Body of pancreas (tissue), 4 donors: ENCODE results near the gene CEP170. TPM values are rescaled to one million over a fixed set of nuclear protein-coding genes. Genes with fewer than 3 reads are reported as not detected.

Experiments
- ATAC-seq: fragments of 150-250 bp; one replicate; pipeline ENCODE4 v1.9.1; 2016
- DNase-seq, 4 donors: peaks; one replicate each; pipeline ENCODE4 v3.0.0-alpha.2; 2019
- H3K27ac ChIP-seq, 4 donors: fragments of 200-600 bp; sonication (generic); 1 replicate in 3 of 4; 2 replicates in 1 of 4; pipeline versions ENCODE4 v1.5.1 to v1.6.1; 2016 to 2019; ENCODE audit warnings: mild to moderate bottlenecking in 1 of 4, mixed read lengths in 1 of 4, moderate library complexity in 1 of 4
- H3K27me3 ChIP-seq, 2 donors: fragments of 200-600 bp; sonication (generic); one replicate each; pipeline ENCODE4 v1.6.0; 2016; ENCODE audit warnings: mild to moderate bottlenecking in 1 of 2
- H3K36me3 ChIP-seq, 2 donors: fragments of 200-600 bp; sonication (generic); replicated peaks in 1 of 2; 2 replicates each; pipeline ENCODE4 v1.5.1; 2016; ENCODE audit warnings: low read depth in 2 of 2; ENCODE audit not compliant: insufficient read depth in 1 of 2
- H3K4me1 ChIP-seq: fragments of 200-600 bp; sonication (generic); one replicate; pipeline ENCODE4 v1.6.0; 2016
- H3K4me3 ChIP-seq, 2 donors: fragments of 200-600 bp; sonication (generic); 1 replicate in 1 of 2; 2 replicates in 1 of 2; pipeline ENCODE4 v1.5.1; 2016 to 2019
- H3K9me3 ChIP-seq, 3 donors: fragments of 200-600 bp; sonication (generic); 1 replicate in 2 of 3; 2 replicates in 1 of 3; pipeline ENCODE4 v1.5.1; 2016
- POLR2A ChIP-seq, 3 donors: fragments of 450-650 bp; IDR thresholded peaks; one replicate each; pipeline ENCODE4 v1.6.1; 2016; ENCODE audit warnings: antibody characterized with exemption in 3 of 3, mild to moderate bottlenecking in 2 of 3
- WGBS, 2 donors: methylation state at CpG; one replicate each; pipeline ENCODE4 v1.1.5; 2017; 5-methylcytosine and 5-hydroxymethylcytosine counted together
- intact Hi-C: fragments of 100-400 bp; cut with DNase I; formaldehyde crosslinking; loops from one replicate; pipeline ENCODE4 v1.15.1; 2023
- total RNA-seq, 2 donors: library from RNA; depleted of rRNA; stranded (reverse); fragments of >200 nt; gene quantifications; one replicate each; pipeline ENCODE4 v1.1.0, GENCODE V29; 2016
- TF ChIP-seq, protein P1 (sequence below), 7 experiments: fragments of 450-650 bp in 4 of 7; fragments of 200-600 bp in 3 of 7; sonication (generic) in 3 of 7; IDR thresholded peaks; one replicate each; pipeline ENCODE4 v1.5.1; 2016 to 2019; ENCODE audit warnings: antibody characterized with exemption in 7 of 7

CEP170 gene
- total RNA-seq, 2 donors from 2014 or later = 17.5 to 22.3 TPM

DNA sequence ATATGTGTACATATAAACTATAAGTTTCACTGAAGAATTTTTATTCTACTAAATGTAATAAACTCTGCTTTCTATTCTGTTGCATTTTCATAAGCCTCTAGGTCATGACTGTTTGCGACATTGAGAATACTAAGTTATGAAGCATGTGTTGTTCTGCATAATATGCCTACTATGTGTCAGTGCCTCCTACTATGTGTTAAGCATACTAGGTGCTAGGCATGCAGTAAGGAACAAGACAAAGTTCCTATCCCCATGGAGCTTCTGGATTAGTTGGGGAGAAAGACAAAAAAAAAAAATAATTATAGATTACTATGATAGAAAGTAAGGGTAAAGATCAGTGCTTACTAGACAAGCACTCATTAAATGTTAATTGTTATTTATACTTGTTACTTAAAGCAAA lies 2.1 kb upstream of the CEP170 start:
- Histone ChIP-seq H3K4me3 (no peak overlapping the region), H3K27ac (no peak overlapping the region), H3K9me3 (no peaks in the 10 kb centered on the region), H3K27me3 (no peaks in the 10 kb centered on the region), H3K36me3 (no peaks in the 10 kb centered on the region), H3K4me1 (peaks cover 29% of the 10 kb centered on the region)
- no peak for TF ChIP-seq POLR2A (IDR thresholded peaks at IDR 0.05)
- TF ChIP-seq, protein P1, sequence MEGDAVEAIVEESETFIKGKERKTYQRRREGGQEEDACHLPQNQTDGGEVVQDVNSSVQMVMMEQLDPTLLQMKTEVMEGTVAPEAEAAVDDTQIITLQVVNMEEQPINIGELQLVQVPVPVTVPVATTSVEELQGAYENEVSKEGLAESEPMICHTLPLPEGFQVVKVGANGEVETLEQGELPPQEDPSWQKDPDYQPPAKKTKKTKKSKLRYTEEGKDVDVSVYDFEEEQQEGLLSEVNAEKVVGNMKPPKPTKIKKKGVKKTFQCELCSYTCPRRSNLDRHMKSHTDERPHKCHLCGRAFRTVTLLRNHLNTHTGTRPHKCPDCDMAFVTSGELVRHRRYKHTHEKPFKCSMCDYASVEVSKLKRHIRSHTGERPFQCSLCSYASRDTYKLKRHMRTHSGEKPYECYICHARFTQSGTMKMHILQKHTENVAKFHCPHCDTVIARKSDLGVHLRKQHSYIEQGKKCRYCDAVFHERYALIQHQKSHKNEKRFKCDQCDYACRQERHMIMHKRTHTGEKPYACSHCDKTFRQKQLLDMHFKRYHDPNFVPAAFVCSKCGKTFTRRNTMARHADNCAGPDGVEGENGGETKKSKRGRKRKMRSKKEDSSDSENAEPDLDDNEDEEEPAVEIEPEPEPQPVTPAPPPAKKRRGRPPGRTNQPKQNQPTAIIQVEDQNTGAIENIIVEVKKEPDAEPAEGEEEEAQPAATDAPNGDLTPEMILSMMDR (IDR thresholded peaks at IDR 0.05) = no peak
- 58 to 79% methylated on average over 1 of the region's 1 CpG for WGBS, 2 donors
- ATAC-seq (no peak), DNase-seq (no peak)
- intact Hi-C loops = no loop called here

DNA sequence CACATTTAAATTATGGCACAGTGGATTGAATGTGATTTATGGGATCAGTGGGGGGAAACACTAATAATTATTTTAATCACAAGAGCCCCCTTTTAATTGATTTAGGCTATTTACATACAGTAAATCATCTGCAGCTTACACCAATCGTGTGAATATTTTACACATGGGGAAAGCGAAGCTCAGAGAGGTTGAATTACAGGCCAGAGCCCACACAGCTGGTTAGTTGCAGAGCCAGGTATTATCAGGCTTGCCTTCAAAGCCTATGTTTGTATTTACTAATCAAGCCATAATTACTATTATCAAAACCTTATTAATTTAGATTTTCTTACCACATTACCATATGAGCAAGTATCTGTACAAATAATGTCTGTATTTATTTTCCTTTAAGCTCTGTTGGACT lies 1.5 kb upstream of the CEP170 start:
- ATAC-seq (no peak), DNase-seq (no peak)
- Histone ChIP-seq H3K4me3 (peak overlapping the region; percentile 19 to 95), H3K4me1 (peaks cover 29% of the 10 kb centered on the region), H3K27ac (peak overlapping the region; percentile 75 to 90 (median 82)), H3K36me3 (no peaks in the 10 kb centered on the region), H3K9me3 (no peaks in the 10 kb centered on the region), H3K27me3 (no peaks in the 10 kb centered on the region)
- 16 to 18% methylated on average over 2 of the region's 2 CpGs for WGBS, 2 donors
- intact Hi-C loops = no loop called here
- TF ChIP-seq, protein P1 (IDR thresholded peaks at IDR 0.05) = no peak
- TF ChIP-seq POLR2A (IDR thresholded peaks at IDR 0.05) = no peak

DNA sequence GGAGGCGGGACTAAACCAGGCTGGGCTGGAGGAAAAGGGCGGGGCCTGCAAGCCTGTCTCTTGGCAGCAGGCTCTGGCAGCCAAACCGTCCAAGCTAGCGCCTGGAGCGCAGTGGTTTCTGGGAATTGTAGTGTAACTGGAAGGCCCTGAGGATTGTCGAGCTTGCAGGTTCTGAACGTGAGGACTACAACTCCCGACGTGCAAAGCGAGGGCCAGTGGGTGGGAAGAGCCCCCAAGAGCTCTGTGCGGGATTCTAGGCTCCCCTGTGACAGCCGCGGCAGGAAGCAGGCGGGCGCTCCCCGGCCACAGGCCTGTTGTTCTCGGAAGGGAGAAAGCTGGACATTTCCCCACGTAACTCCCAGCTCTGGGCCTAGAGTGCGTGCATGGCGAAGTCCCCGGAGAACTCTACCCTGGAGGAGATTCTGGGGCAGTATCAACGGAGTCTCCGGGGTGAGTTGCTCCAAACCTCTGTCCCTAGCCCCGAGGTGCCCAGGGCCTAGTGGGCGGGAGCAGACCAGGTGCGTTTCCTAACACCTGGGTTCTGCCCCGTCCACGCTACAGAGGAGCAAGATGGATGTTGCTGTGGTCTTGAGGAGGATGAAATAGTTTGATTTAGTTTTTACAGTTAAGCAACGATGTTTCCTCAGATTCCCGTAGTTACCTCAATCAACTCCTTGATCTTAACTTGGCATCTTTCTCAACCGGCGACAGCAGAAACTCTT lies 871 bp upstream of the CEP170 start, which contains the start of gene SDCCAG8:
Gene SDCCAG8 (plus strand): TSS at position 251 of the 722 bp plus-strand sequence. CDS start 133 bp downstream, at position 384.
- ATAC-seq = peak; percentile 93
- Histone ChIP-seq H3K36me3 (no peaks in the 10 kb centered on the region), H3K27me3 (no peaks in the 10 kb centered on the region), H3K4me3 (peak within 1 kb of the TSS; percentile 90 to 95), H3K4me1 (peaks cover 29% of the 10 kb centered on the region), H3K27ac (peak within 1 kb of the TSS; percentile 75 to 90 (median 86)), H3K9me3 (no peaks in the 10 kb centered on the region)
- intact Hi-C loops = no loop called here
- TF ChIP-seq, protein P1 (IDR thresholded peaks at IDR 0.05) = peak in 1 of 7 experiments; percentile 2
- peak; percentile 71 to 95 (median 95) for TF ChIP-seq POLR2A (IDR thresholded peaks at IDR 0.05)
- peak; percentile 97 to 99 (median 98) for DNase-seq
- WGBS, 2 donors = 0% methylated on average over 12 to 32 of the region's 32 CpGs

DNA sequence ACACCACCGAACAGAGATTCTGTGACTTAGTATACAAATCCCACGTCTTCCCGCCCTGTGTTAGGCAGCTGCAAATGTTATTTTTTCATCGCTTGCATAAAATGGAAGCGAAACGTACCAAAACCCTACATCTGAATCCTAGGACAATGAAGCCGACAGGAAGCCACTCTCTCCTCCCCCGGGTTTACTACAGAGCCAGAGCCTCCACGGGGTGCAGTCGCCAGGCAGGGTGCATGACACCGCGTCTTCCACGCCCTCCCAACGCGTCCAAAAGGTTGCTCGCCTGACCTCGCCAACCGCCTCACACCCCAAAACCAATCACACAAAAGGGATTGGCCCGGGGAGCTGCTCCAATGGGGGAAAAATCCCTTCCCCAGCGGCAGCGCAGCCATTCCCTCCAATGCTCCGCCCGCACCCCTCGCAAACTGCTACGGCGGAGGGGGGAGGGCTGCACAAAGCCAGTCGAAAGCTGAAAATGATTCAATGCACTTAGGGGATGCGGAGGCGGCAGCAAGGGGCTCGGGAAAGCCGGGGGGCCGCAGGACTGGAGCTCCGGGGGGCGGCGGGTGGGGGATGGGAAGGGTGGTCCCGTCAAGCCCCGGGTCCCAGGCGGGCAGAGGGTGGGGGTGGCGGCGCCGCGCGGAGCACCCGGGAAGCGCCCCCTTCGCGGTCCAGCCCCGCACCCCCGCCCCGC lies 701 bp downstream of the CEP170 start:
- H3K9me3 ChIP-seq = no peaks in the 10 kb centered on the region
- ATAC-seq (no peak), DNase-seq (peak; percentile 35 to 62 (median 44))
- intact Hi-C loops = no loop called here
- H3K36me3 ChIP-seq = no peaks in the 10 kb centered on the region
- TF ChIP-seq POLR2A (IDR thresholded peaks at IDR 0.05) = no peak
- WGBS, 2 donors = 0 to 1% methylated on average over 9 to 32 of the region's 50 CpGs
- peaks cover 23% of the 10 kb centered on the region for H3K4me1 ChIP-seq
- peak overlapping the region; percentile 90 to 95 for H3K4me3 ChIP-seq
- H3K27ac ChIP-seq = peak overlapping the region; percentile 75 to 90 (median 86)
- no peaks in the 10 kb centered on the region for H3K27me3 ChIP-seq

DNA sequence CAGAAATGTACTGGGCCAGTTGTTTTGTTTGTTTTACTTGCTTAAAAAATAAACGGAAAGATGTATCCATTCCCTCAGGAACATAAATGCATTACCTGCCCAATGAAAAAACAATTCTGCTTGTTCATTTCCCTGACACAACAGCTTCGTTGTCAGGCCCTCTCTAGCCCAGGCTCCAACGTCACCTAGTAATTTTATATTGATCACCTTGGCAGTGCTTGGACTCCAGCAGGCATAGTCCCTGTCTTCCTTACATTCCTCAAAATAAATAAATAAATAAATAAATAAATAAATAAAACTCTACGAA lies 1.2 kb downstream of the CEP170 start:
- Histone ChIP-seq H3K27ac (peak overlapping the region in 3 of 4 donors; percentile 75 to 90 (median 89)), H3K36me3 (no peaks in the 10 kb centered on the region), H3K9me3 (no peaks in the 10 kb centered on the region), H3K4me1 (peaks cover 23% of the 10 kb centered on the region), H3K4me3 (peak overlapping the region; percentile 90 to 95), H3K27me3 (no peaks in the 10 kb centered on the region)
- TF ChIP-seq, protein P1 (IDR thresholded peaks at IDR 0.05) = no peak
- TF ChIP-seq POLR2A (IDR thresholded peaks at IDR 0.05) = no peak
- WGBS, 2 donors = 1% methylated on average over 4 of the region's 4 CpGs
- intact Hi-C loops = no loop called here
- DNase-seq (peak in 2 of 4 donors; percentile 16 to 19), ATAC-seq (no peak)
